Astrocyte (in vitro differentiated cells and primary cell): ENCODE data around the gene RASSF5.

Experiments used
- CTCF ChIP-seq: IDR thresholded peaks from 2 replicates; pipeline ENCODE4 v1.5.1; 2011; ENCODE audit warnings: low read depth, mild to moderate bottlenecking, inconsistent platforms, low read length, moderate library complexity; ENCODE audit not compliant: insufficient read depth
- EZH2 ChIP-seq: IDR thresholded peaks from 2 replicates; pipeline ENCODE4 v1.6.1; 2012; ENCODE audit warnings: mild to moderate bottlenecking, low read length, inconsistent platforms; ENCODE audit not compliant: insufficient read depth

GRCh38 chr1:206498685-206499084 lies 8.6 kb upstream of the RASSF5 start:
- no peak for TF ChIP-seq CTCF
- no peak for TF ChIP-seq EZH2
